MM.1S (cell line): ENCODE data around the gene TOGARAM1.

ENCODE experiments used
- DNase-seq: peaks from one replicate; pipeline ENCODE4 v3.0.0-alpha.2; 2015
- H2AFZ ChIP-seq: fragments of 300-600 bp; sonication (generic); 2 replicates; pipeline ENCODE4 v1.6.0; 2016; ENCODE audit warnings: antibody characterized with exemption, low read length
- H3F3A ChIP-seq: fragments of 300-600 bp; sonication (generic); 2 replicates; pipeline ENCODE4 v1.6.1; 2016; ENCODE audit warnings: mild to moderate bottlenecking, antibody characterized with exemption, low read length, moderate library complexity, mixed read lengths; ENCODE audit not compliant: insufficient read depth
- H3K27ac ChIP-seq: fragments of 300-600 bp; sonication (generic); 2 replicates; pipeline ENCODE4 v1.5.1; 2016; ENCODE audit warnings: mild to moderate bottlenecking, low read length
- H3K27me3 ChIP-seq: fragments of 300-600 bp; sonication (generic); replicated peaks from 2 replicates; pipeline ENCODE4 v1.6.0; 2016; ENCODE audit warnings: low read length; ENCODE audit not compliant: insufficient read depth
- H3K36me3 ChIP-seq: fragments of 300-600 bp; sonication (generic); replicated peaks from 2 replicates; pipeline ENCODE4 v1.6.1; 2016; ENCODE audit warnings: mild to moderate bottlenecking, low read length, mixed read lengths; ENCODE audit not compliant: insufficient read depth
- H3K4me1 ChIP-seq: fragments of 300-600 bp; sonication (generic); 2 replicates; pipeline ENCODE4 v1.6.1; 2016; ENCODE audit warnings: low read length, mixed read lengths
- H3K4me2 ChIP-seq: fragments of 300-600 bp; sonication (generic); 2 replicates; pipeline ENCODE4 v1.6.0; 2016; ENCODE audit warnings: low read depth, low read length
- H3K4me3 ChIP-seq: fragments of 300-600 bp; sonication (generic); 2 replicates; pipeline ENCODE4 v1.5.1; 2016; ENCODE audit warnings: low read length, mixed read lengths
- H3K79me2 ChIP-seq: fragments of 300-600 bp; sonication (generic); 2 replicates; pipeline ENCODE4 v1.6.1; 2016; ENCODE audit warnings: mixed run types, low read length, mixed read lengths
- H3K9ac ChIP-seq: fragments of 300-600 bp; sonication (generic); 2 replicates; pipeline ENCODE4 v1.6.1; 2016; ENCODE audit warnings: low read length, mixed read lengths
- H3K9me2 ChIP-seq: fragments of 300-600 bp; sonication (generic); replicated peaks from 2 replicates; pipeline ENCODE4 v1.6.1; 2016; ENCODE audit warnings: mild to moderate bottlenecking, low read length, mixed read lengths; ENCODE audit not compliant: insufficient read depth
- H3K9me3 ChIP-seq: fragments of 300-600 bp; sonication (generic); replicated peaks from 2 replicates; pipeline ENCODE4 v1.6.1; 2016; ENCODE audit warnings: mild to moderate bottlenecking, low read length, mixed read lengths; ENCODE audit not compliant: insufficient read depth
- H4K20me1 ChIP-seq: fragments of 300-600 bp; sonication (generic); 2 replicates; pipeline ENCODE4 v1.6.1; 2016; ENCODE audit warnings: mild to moderate bottlenecking, low read length, moderate library complexity, mixed read lengths; ENCODE audit not compliant: insufficient read depth
- CTCF ChIP-seq: fragments of 300-600 bp; sonication (generic); IDR thresholded peaks from 2 replicates; pipeline ENCODE4 v1.5.1; 2016; ENCODE audit warnings: antibody characterized with exemption, low read length, mixed read lengths
- EZH2 ChIP-seq: fragments of 300-600 bp; sonication (generic); optimal IDR thresholded peaks from 2 replicates; pipeline ENCODE3; 2017; ENCODE audit warnings: low read depth, mild to moderate bottlenecking, antibody characterized with exemption, low read length, mixed read lengths
- EZH2phosphoT487 ChIP-seq: fragments of 300-600 bp; sonication (generic); IDR thresholded peaks from 2 replicates; pipeline ENCODE4 v1.6.1; 2018; ENCODE audit warnings: antibody characterized with exemption, low read length

Gene TOGARAM1

GRCh38 chr14:45057881-45058364 is 95.9 kb downstream of the TOGARAM1 start:
- Histone ChIP-seq H3K79me2 (no peaks in the 10 kb centered on the region), H3K4me3 (no peak overlapping the region), H3K9me3 (no peaks in the 10 kb centered on the region), H2AFZ (no peak overlapping the region), H3K36me3 (no peaks in the 10 kb centered on the region), H3F3A (no peaks in the 10 kb centered on the region), H4K20me1 (no peaks in the 10 kb centered on the region), H3K27me3 (no peaks in the 10 kb centered on the region), H3K4me1 (no peaks in the 10 kb centered on the region), H3K9me2 (no peaks in the 10 kb centered on the region), H3K4me2 (no peak overlapping the region), H3K9ac (no peak overlapping the region), H3K27ac (no peak overlapping the region)
- no peak for TF ChIP-seq CTCF
- no peak for TF ChIP-seq EZH2phosphoT487
- TF ChIP-seq EZH2 = no peak
- DNase-seq = no peak

DNA sequence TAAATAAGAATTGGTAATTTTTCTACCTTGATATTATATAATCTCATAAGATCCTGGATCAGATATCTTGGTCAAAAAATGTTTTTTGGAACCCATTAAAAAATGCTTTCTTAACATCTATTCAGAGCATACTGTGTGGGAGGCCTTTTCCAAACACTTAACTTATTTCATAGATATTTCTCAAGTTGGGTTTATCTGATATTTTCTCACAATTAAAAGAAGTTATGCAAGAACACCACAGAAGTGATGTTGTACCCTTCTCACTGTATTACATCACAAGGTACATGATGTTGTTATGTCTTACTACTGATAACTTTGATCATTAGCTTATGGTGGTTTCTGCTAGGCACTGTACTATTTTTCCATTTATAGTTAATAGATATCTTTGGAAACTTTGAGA is 98.6 kb downstream of the TOGARAM1 start:
- H3K4me1 ChIP-seq = no peaks in the 10 kb centered on the region
- no peak overlapping the region for H3K27ac ChIP-seq
- H3F3A ChIP-seq = no peaks in the 10 kb centered on the region
- H3K9me2 ChIP-seq = no peaks in the 10 kb centered on the region
- no peaks in the 10 kb centered on the region for H3K9me3 ChIP-seq
- no peak for DNase-seq
- H2AFZ ChIP-seq = no peak overlapping the region
- H3K9ac ChIP-seq = no peak overlapping the region
- H3K27me3 ChIP-seq = no peaks in the 10 kb centered on the region
- H4K20me1 ChIP-seq = no peaks in the 10 kb centered on the region
- no peak overlapping the region for H3K4me3 ChIP-seq
- no peaks in the 10 kb centered on the region for H3K36me3 ChIP-seq
- no peak for TF ChIP-seq EZH2
- no peak for TF ChIP-seq EZH2phosphoT487
- no peak overlapping the region for H3K4me2 ChIP-seq
- no peaks in the 10 kb centered on the region for H3K79me2 ChIP-seq

DNA sequence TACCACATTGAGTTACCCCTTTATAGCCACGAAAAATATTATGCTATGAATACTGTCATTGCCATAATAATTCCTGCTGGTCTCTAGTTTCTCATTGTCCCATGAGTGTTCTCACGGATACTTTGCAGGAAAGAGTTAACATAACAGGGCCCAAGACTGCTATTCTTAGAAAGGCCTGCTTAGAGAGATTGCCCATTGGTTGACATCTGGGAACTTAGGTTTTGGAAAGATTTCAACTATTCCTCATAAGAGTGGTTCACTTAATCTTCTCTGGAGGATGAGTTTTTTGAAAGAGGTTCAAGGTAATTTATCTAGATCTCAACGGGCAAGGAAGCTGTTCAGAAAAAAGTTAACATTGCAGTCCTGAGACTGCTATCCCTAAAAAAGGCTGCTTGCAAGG is 103.5 kb downstream of the TOGARAM1 start:
- no peak for DNase-seq
- H4K20me1 ChIP-seq = no peaks in the 10 kb centered on the region
- H3F3A ChIP-seq = no peaks in the 10 kb centered on the region
- no peaks in the 10 kb centered on the region for H3K27me3 ChIP-seq
- no peak overlapping the region for H3K9ac ChIP-seq
- no peaks in the 10 kb centered on the region for H3K9me3 ChIP-seq
- H3K4me1 ChIP-seq = no peaks in the 10 kb centered on the region
- H3K9me2 ChIP-seq = no peaks in the 10 kb centered on the region
- TF ChIP-seq CTCF (no peak), EZH2 (no peak), EZH2phosphoT487 (no peak)
- H3K4me3 ChIP-seq = no peak overlapping the region
- H2AFZ ChIP-seq = no peak overlapping the region
- no peak overlapping the region for H3K27ac ChIP-seq
- H3K4me2 ChIP-seq = no peak overlapping the region
- H3K36me3 ChIP-seq = no peaks in the 10 kb centered on the region
- H3K79me2 ChIP-seq = no peaks in the 10 kb centered on the region

DNA sequence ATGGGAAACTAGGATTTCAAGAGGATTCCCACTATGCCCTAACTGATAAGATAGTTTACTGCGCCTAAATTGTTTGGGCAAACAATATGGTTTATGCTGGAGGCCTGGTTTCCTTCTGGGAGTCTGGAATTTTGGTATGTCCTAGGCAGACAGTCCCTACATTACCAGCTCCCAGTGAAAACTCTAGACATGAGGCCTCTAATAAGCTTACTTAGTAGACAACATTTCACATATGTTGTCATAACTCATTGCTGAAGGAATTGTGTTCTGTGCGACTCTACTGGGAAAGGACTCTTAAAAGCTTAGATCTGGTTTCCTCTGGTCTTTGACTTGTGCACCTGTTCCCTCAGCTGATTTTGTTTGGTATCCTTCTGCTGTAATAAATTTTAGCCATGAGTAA is 104.0 kb downstream of the TOGARAM1 start:
- no peaks in the 10 kb centered on the region for H3K9me2 ChIP-seq
- H3K4me2 ChIP-seq = no peak overlapping the region
- H3K9me3 ChIP-seq = no peaks in the 10 kb centered on the region
- H3K9ac ChIP-seq = no peak overlapping the region
- DNase-seq = no peak
- TF ChIP-seq CTCF = no peak
- TF ChIP-seq EZH2 = no peak
- no peak for TF ChIP-seq EZH2phosphoT487
- H3K4me3 ChIP-seq = no peak overlapping the region
- no peaks in the 10 kb centered on the region for H3K4me1 ChIP-seq
- no peaks in the 10 kb centered on the region for H3F3A ChIP-seq
- H3K27me3 ChIP-seq = no peaks in the 10 kb centered on the region
- H3K79me2 ChIP-seq = no peaks in the 10 kb centered on the region
- no peak overlapping the region for H3K27ac ChIP-seq
- no peaks in the 10 kb centered on the region for H4K20me1 ChIP-seq
- no peak overlapping the region for H2AFZ ChIP-seq
- no peaks in the 10 kb centered on the region for H3K36me3 ChIP-seq
